ENCODE data around the gene ANXA8L1. TPM values are rescaled to one million over a fixed set of nuclear protein-coding genes. Genes with fewer than 3 reads are reported as not detected.

Gene ANXA8L1
- total and polyA plus RNA-seq, 2 of the 4 experiments (the other 2 are of a cell fraction) = 0.18 to 0.32 TPM

DNA sequence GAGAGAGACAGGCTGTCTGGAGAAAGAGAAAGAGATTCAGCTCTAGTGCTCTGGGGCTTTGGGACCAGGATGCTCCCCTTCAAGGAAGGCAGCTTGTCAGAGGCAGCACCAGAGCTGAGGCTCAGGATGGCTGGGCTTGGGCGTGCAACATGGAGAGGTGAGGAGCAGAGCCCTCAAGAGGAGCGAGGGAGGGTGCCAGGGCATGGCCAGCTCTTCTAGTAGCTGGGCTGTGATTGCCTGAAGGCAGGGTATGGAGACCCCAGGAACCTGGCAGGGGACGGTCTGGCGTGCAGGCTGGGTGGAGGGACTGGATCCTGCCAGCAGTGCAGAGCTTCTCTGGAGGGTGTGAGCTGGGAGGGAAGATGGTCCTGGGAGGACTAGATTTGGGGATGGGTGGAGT, 48.6 kb upstream of the ANXA8L1 start:
- no peak overlapping the region for H2AK9ac ChIP-seq (replicated peaks; ENCODE audit: low read depth, low read length, poor library complexity)
- no CpG with 5 or more reads among the region's 4 CpGs for WGBS, 2 experiments (ENCODE audit: extremely low coverage in 2 of 2, insufficient read length in 1 of 2)
- no peak overlapping the region for H4K8ac ChIP-seq (ENCODE audit: low read depth in 2 of 2, low read length in 2 of 2)
- ATAC-seq (ENCODE audit: low read depth) (no peak), DNase-seq (no peak)
- no TSS peak for BruUV-seq (replicated peaks)
- H2BK20ac ChIP-seq (ENCODE audit: low read depth, low read length) = no peak overlapping the region
- TF ChIP-seq CHD1 (IDR thresholded peaks at IDR 0.05; ENCODE audit: low read depth, low read length) (no peak), MAZ (IDR thresholded peaks at IDR 0.05; ENCODE audit: borderline replicate concordance, low read depth, low read length) (no peak)
- no peak overlapping the region for H3K14ac ChIP-seq (replicated peaks; ENCODE audit: low read depth, low read length)
- H3K4me1 ChIP-seq (ENCODE audit: control insufficient read depth, insufficient read depth, low read length) = peaks cover 5% of the 10 kb centered on the region; the same call in 1 of the 2 replicates
- CTCF ChIA-PET = no interaction called here
- H3K56ac ChIP-seq (ENCODE audit: extremely low read depth, insufficient read depth, low read length) = no peak overlapping the region
- H3K4ac ChIP-seq (ENCODE audit: low read depth, low read length) = no peak overlapping the region
- H2BK120ac ChIP-seq (ENCODE audit: low read depth, low read length) = no peak overlapping the region
- H4K91ac ChIP-seq (ENCODE audit: insufficient read depth, low read depth, low read length) = no peak overlapping the region
- H3K36me3 ChIP-seq (ENCODE audit: control insufficient read depth, insufficient read depth, low read length) = no peaks in the 10 kb centered on the region
- no peak overlapping the region for H3K9ac ChIP-seq (ENCODE audit: low read depth, low read length)
- H2AK5ac ChIP-seq (ENCODE audit: low read depth, low read length) = peak overlapping the region; percentile 31
- dilution Hi-C loops (cut with HindIII; ENCODE audit: low sequenced_read_pairs, unreplicated experiment) = no loop called here
- H3K79me1 ChIP-seq (ENCODE audit: low read depth in 1 of 2, low read length in 2 of 2) = no peaks in the 10 kb centered on the region
- POLR2A ChIA-PET (ENCODE audit: unreplicated experiment) = no interaction called here
- no peak overlapping the region for H4K5ac ChIP-seq (ENCODE audit: low read depth, low read length)
- intact Hi-C loops (cut with micrococcal nuclease) = no loop called here
- H3K27ac ChIP-seq (ENCODE audit: insufficient read depth, low read length) = no peak overlapping the region
- H3K18ac ChIP-seq (ENCODE audit: low read depth, low read length) = no peak overlapping the region
- no peaks in the 10 kb centered on the region for H3K9me3 ChIP-seq (ENCODE audit: control insufficient read depth, insufficient read depth, low read length)
- H3K9me1 ChIP-seq (ENCODE audit: insufficient read depth, low read length) = peaks cover 5% of the 10 kb centered on the region; the same call in 1 of the 2 replicates
- H4K20me1 ChIP-seq (ENCODE audit: insufficient read depth, low read length) = no peaks in the 10 kb centered on the region
- H2BK5ac ChIP-seq (ENCODE audit: low read depth, low read length, poor library complexity, severe bottlenecking) = no peak overlapping the region
- no peak overlapping the region for H3K4me2 ChIP-seq (ENCODE audit: low read depth, low read length)
- no peak overlapping the region for H3K4me3 ChIP-seq (ENCODE audit: insufficient read depth, low read depth, low read length)
- no peak overlapping the region for H3K23ac ChIP-seq (ENCODE audit: low read depth, low read length)
- in situ Hi-C loops (cut with MboI; ENCODE audit: low sequenced_read_pairs) = no loop called here
- peaks cover 9% of the 10 kb centered on the region; the same call in 1 of the 2 replicates for H3K27me3 ChIP-seq (ENCODE audit: control insufficient read depth, insufficient read depth, low read length)
- no peak overlapping the region for H2BK15ac ChIP-seq (ENCODE audit: low read depth, low read length)
- H2AFZ ChIP-seq (replicated peaks; ENCODE audit: low read length, poor library complexity) = no peak overlapping the region
